Effector CD8-positive, alpha-beta T cell (primary cell): ENCODE measurements around the gene DPP7.
"Not testable (repeated sequence)": the region's sequence is repeated elsewhere in the genome, so short reads cannot be mapped to it uniquely, and the experiment has no call there.

Source experiments
- DNase-seq: peaks from one replicate; lab custom pipeline; 2025; lab: John Stamatoyannopoulos, UW

DPP7 gene

GRCh38 chr9:137129456-137130175, 15.1 kb upstream of the DPP7 start:
- peak; percentile 79 for DNase-seq

GRCh38 chr9:137128862-137129455, 14.4 kb upstream of the DPP7 start:
- DNase-seq, result no peak

GRCh38 chr9:137128158-137128861, 13.8 kb upstream of the DPP7 start:
- DNase-seq, result no peak

- no peak for DNase-seq
Measured at GRCh38 chr9:137127301-137128157, 13.0 kb upstream of the DPP7 start.

GRCh38 chr9:137126786-137127185, 12.3 kb upstream of the DPP7 start:
- DNase-seq, result no peak

GRCh38 chr9:137123952-137124462, 9.5 kb upstream of the DPP7 start:
- DNase-seq, result not testable (repeated sequence)

GRCh38 chr9:137123468-137123837, 8.9 kb upstream of the DPP7 start:
- DNase-seq, result no peak

- not testable (repeated sequence) for DNase-seq
Measured at GRCh38 chr9:137122796-137123467, 8.4 kb upstream of the DPP7 start.

- DNase-seq, result not testable (repeated sequence)
Measured at GRCh38 chr9:137121927-137122795, 7.6 kb upstream of the DPP7 start.

GRCh38 chr9:137118092-137118603, 3.6 kb upstream of the DPP7 start:
- DNase-seq, result not testable (repeated sequence)

- no peak for DNase-seq
Measured at GRCh38 chr9:137117269-137117731, 2.8 kb upstream of the DPP7 start.

GRCh38 chr9:137116728-137117127, 2.2 kb upstream of the DPP7 start:
- no peak for DNase-seq

- no peak for DNase-seq
Measured at GRCh38 chr9:137116027-137116507, 1.5 kb upstream of the DPP7 start.

GRCh38 chr9:137115394-137116026, 977 bp upstream of the DPP7 start:
- DNase-seq, result no peak

GRCh38 chr9:137114220-137114612, 317 bp downstream of the DPP7 start:
- no peak for DNase-seq

- DNase-seq, result no peak
Measured at GRCh38 chr9:137113385-137114159, 961 bp downstream of the DPP7 start.

- DNase-seq, result no peak
Measured at GRCh38 chr9:137112564-137113384, 1.8 kb downstream of the DPP7 start.
